Duodenal mucosa (tissue), 2 donors: ENCODE data around the gene HOXB8.
A peak's percentile ranks its signal among the peaks of the same experiment; 100 is the strongest.

Experiments used
- H3K27ac ChIP-seq: one replicate; pipeline ENCODE4 v1.7.0; 2013; ENCODE audit warnings: low read depth, low read length
- H3K27me3 ChIP-seq, 2 donors: one replicate each; pipeline ENCODE4 v1.7.0; 2013; ENCODE audit warnings: low read length in 2 of 2, control low read depth in 1 of 2; ENCODE audit not compliant: insufficient read depth in 2 of 2, control insufficient read depth in 1 of 2
- H3K36me3 ChIP-seq, 2 donors: one replicate each; pipeline ENCODE4 v1.7.0; 2013; ENCODE audit warnings: low read length in 2 of 2, control low read depth in 1 of 2; ENCODE audit not compliant: insufficient read depth in 2 of 2, control insufficient read depth in 1 of 2
- H3K4me1 ChIP-seq, 2 donors: one replicate each; pipeline ENCODE4 v1.7.0; 2013; ENCODE audit warnings: low read length in 2 of 2, control low read depth in 1 of 2; ENCODE audit not compliant: insufficient read depth in 2 of 2, control insufficient read depth in 1 of 2
- H3K4me3 ChIP-seq, 2 donors: one replicate each; pipeline ENCODE4 v1.7.0; 2013; ENCODE audit warnings: low read length in 2 of 2, low read depth in 1 of 2
- H3K9ac ChIP-seq, 2 donors: one replicate each; pipeline ENCODE4 v1.7.0; 2013; ENCODE audit warnings: low read length in 2 of 2, low read depth in 1 of 2
- H3K9me3 ChIP-seq, 2 donors: one replicate each; pipeline ENCODE4 v1.7.0; 2013; ENCODE audit warnings: low read length in 2 of 2, control low read depth in 1 of 2; ENCODE audit not compliant: control insufficient read depth in 1 of 2

Gene HOXB8

DNA sequence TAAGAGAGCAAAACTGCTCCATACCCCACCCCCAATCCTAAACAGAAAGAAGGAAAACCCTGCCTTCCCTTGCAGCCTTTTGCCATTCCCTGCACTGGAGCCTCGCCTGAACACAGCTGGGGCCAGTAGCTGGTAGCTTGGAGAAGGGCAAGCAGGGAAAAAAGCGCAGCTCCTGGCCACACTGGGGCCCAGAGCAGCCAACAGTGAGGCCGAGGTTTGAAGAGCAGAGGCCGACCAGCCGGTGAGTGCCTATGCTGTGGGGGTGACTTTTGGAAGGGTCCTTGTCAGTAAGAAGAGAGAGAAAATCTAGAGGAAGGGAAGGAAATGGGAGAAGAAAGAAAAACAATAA lies 14.3 kb upstream of the HOXB8 start:
- H3K9ac ChIP-seq = no peak overlapping the region
- H3K27me3 ChIP-seq = peaks cover 91 to 95% of the 10 kb centered on the region in 2 donors
- H3K27ac ChIP-seq = no peak overlapping the region
- H3K36me3 ChIP-seq = no peaks in the 10 kb centered on the region
- peaks cover 9 to 14% of the 10 kb centered on the region in 2 donors for H3K4me1 ChIP-seq
- H3K9me3 ChIP-seq = no peaks in the 10 kb centered on the region
- no peak overlapping the region for H3K4me3 ChIP-seq

DNA sequence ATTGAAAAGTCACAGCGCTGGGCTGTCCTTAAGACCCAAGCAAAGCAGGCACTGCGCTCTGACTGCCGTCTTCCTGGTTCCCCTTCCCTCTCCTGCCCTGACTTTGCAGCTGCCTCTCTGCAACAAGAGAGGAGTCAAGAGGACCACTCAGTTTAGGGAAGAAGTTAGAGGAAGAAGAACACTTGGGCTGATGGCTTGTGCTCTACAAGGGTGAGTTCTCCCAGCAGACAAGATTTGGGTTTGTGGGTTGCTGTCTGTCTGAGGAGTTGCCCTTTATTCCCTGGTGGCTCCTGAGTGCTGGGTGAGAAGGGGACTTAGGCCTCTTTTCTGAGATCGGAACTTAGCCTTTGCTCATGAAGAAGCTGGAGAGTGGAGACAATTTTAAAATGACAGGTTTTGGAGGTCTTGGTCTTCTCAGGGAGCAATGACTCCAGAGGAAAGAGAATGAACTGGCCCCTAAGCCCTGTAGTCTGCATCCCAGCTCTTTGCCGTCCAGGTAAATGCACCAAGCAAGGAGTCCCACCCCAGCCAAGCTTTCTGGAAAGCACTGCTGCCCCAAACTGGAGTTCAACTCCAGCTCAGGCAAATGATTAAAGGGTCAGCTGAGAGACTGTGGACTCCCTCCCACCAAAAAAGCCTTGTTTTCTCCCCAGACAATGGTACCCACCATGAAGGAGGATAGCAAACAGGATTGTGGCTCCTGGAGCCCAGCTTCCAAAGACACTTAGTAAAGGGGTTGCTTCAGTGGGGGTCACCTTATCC lies 13.7 kb upstream of the HOXB8 start:
- no peaks in the 10 kb centered on the region for H3K9me3 ChIP-seq
- H3K4me3 ChIP-seq = no peak overlapping the region
- no peaks in the 10 kb centered on the region for H3K36me3 ChIP-seq
- H3K9ac ChIP-seq = no peak overlapping the region
- no peak overlapping the region for H3K27ac ChIP-seq
- H3K27me3 ChIP-seq = peaks cover 96% of the 10 kb centered on the region in 2 donors
- H3K4me1 ChIP-seq = peaks cover 9 to 14% of the 10 kb centered on the region in 2 donors

GRCh38 chr17:48627623-48628521 lies 12.8 kb upstream of the HOXB8 start:
- Histone ChIP-seq H3K9ac (no peak overlapping the region), H3K27me3 (peaks cover 96 to 99% of the 10 kb centered on the region in 2 donors)

GRCh38 chr17:48627118-48627597 lies 12.1 kb upstream of the HOXB8 start:
- peaks cover 9 to 14% of the 10 kb centered on the region in 2 donors for H3K4me1 ChIP-seq
- H3K27me3 ChIP-seq = peaks cover 96 to 99% of the 10 kb centered on the region in 2 donors
- no peaks in the 10 kb centered on the region for H3K9me3 ChIP-seq
- H3K36me3 ChIP-seq = no peaks in the 10 kb centered on the region
- no peak overlapping the region for H3K4me3 ChIP-seq
- H3K27ac ChIP-seq = no peak overlapping the region
- H3K9ac ChIP-seq = no peak overlapping the region

More at GRCh38 chr17:48627623-48628521, 12.8 kb upstream of the HOXB8 start:
- Histone ChIP-seq H3K4me1 (peaks cover 9 to 14% of the 10 kb centered on the region in 2 donors), H3K27ac (no peak overlapping the region), H3K36me3 (no peaks in the 10 kb centered on the region), H3K9me3 (no peaks in the 10 kb centered on the region), H3K4me3 (no peak overlapping the region)

DNA sequence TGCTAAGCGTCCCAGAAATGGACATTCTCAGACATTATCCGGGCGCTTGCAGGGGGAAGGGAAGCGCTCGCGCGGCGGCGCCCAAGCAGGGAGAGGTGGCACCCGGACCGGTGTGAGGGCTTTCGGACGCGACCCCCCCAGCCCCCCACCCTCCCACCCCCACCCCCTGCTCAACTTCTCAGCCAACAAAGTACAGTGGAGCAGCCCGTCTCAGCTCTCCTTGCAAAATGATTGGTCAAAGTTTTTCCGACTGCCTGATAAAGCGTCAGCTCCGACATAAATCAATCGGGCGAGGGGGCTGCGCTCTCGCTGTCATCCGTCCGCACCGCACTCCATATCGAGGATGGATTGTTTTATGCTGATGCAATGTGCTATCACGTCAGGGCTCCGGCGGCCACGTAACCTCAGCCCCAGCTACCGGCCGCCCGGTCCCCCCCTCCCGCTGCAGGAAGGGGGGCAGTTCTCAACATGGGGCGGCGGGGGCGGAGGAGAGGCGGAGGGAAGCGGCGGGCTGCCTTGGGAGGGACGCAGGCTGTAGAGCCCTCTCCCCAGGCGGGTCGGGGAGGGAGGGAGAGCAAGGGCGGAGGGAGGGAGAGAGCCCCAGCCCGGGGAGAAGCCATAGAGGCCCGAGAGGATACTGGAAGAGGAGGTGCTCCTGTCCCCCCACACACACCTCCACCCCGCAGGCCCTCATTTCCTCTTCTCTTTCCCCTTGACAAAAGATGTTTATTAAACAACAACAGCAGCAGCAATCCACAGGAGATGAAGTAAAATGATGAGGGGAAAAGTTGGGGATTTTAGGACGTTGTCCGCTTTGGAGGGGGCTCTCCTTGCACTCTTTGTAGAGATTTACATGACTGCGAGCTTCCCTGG lies 11.4 kb upstream of the HOXB8 start, which contains the start of gene HOXB9:
Gene HOXB9, minus strand, starts transcription at position 114 of the 873 bp plus-strand sequence. Its CDS starts 89 bp downstream, at position 25.
- Histone ChIP-seq H3K27ac (no peak within 1 kb of the TSS), H3K9ac (no peak within 1 kb of the TSS), H3K27me3 (peaks cover 96 to 99% of the 10 kb centered on the region in 2 donors)

DNA sequence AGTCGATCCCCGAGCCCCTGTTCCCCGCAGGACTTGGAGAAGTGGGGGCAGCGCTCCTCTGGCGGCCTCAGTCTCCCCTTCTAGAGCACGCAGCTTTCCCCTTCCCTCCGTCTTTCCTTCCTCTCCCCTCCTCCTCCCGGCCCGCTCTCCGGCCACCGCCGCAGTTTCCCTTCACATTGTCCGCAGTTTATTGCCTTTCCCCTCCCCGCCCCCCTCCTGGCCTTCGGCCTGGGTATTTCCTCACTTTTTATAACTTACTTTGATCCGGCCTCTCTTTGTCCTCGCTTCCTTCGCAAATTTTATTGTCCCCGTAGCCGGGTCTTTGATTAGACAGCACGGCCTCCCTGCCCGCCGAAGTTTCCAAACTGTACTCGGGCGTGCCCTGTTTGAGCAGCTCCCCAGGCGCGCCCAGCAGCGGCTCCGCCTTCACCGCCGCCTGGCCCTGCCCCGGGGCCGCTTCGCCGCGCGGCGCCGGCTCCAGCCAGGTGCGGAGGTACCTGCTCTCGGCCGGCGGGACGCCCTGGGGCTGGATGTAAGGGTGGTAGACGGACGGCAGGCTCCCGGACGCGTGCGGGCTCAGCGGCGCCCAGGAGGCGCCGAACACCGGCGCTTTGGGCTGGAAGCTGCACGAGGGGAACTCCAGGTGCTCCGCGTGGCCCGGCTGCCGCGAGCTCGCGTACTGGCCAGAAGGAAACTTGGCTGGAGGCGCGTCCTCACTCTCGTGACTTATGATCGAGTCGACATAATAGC lies 10.6 kb upstream of the HOXB8 start:
- Histone ChIP-seq H3K4me1 (peaks cover 9 to 14% of the 10 kb centered on the region in 2 donors), H3K9me3 (no peaks in the 10 kb centered on the region), H3K27me3 (peaks cover 96 to 99% of the 10 kb centered on the region in 2 donors), H3K4me3 (peak overlapping the region; percentile 29 to 54), H3K36me3 (no peaks in the 10 kb centered on the region), H3K9ac (no peak overlapping the region), H3K27ac (no peak overlapping the region)

More for the DNA sequence above, 11.4 kb upstream of the HOXB8 start, which contains the start of gene HOXB9:
- peak within 1 kb of the TSS; percentile 29 to 54 for H3K4me3 ChIP-seq
- peaks cover 9 to 14% of the 10 kb centered on the region in 2 donors for H3K4me1 ChIP-seq
- H3K9me3 ChIP-seq = no peaks in the 10 kb centered on the region
- no peaks in the 10 kb centered on the region for H3K36me3 ChIP-seq

DNA sequence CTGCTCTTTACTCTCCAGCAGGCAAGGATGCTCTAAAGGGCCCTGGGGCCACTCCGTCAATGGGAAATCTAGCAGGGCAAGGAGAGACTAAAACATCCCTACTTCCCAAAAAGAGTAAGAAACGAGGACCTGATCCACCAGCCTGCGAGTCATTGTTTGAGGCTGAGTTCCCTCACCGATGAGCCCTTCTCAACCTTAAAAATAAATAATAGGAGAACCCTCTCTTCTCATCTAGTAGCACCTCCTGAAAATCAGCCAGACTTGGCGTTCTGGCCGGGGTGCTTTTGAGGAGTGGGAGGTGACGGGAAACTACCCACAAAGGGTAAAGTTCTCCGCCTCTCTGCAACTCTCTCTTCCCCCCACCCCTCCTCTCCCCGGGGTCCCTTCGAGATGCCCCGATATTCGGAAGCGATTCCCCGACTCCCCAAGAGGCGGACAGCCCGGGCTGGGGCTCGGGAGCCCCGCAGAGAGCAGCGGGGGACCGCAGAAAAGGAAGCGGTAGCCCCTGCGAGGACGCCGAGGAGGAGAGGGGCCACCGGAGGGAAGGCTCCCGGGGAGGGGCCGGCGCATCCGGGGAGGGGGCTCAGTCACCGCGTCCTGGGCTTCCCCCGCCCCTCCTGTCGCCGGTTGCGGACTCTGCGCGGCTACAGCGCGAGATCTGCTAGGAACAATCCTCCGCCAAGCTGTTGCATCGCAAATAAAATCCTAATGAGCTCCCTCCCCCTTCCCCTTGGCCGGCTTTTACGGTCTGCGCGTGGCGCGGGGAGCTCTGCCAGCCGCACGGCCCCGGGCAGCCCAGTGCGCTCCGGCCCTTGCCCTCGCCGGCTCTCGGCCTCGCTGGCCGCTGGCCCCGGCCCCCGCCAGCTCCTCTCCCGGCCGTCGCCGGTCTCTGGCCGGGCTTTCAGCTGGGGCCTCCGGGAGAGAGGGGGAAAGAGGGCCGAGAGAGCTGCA lies 9.7 kb upstream of the HOXB8 start:
- H3K4me1 ChIP-seq = peaks cover 9 to 19% of the 10 kb centered on the region in 2 donors
- H3K27ac ChIP-seq = no peak overlapping the region

GRCh38 chr17:48624118-48624517 lies 9.0 kb upstream of the HOXB8 start:
- no peaks in the 10 kb centered on the region for H3K9me3 ChIP-seq
- no peak overlapping the region for H3K27ac ChIP-seq
- H3K4me1 ChIP-seq = peaks cover 10 to 20% of the 10 kb centered on the region in 2 donors
- peaks cover 93 to 99% of the 10 kb centered on the region in 2 donors for H3K27me3 ChIP-seq
- H3K36me3 ChIP-seq = no peaks in the 10 kb centered on the region
- no peak overlapping the region for H3K9ac ChIP-seq
- H3K4me3 ChIP-seq = no peak overlapping the region

More for the DNA sequence above, 9.7 kb upstream of the HOXB8 start:
- Histone ChIP-seq H3K9ac (no peak overlapping the region), H3K36me3 (no peaks in the 10 kb centered on the region), H3K4me3 (peak overlapping the region; percentile 29 to 54), H3K27me3 (peaks cover 96 to 99% of the 10 kb centered on the region in 2 donors), H3K9me3 (no peaks in the 10 kb centered on the region)
